Stimulated activated memory B cell treated with anti-CD40 and anti-IgM and Interleukin-4, amounts not matched to agents 10 μg/mL and 1 μg/mL and 100 μg/mL, for 72 hours (primary cell): Measurements from ENCODE around the gene GPR183.
A peak's percentile ranks its signal among the peaks of the same experiment; 100 is the strongest.

Source experiments
- ATAC-seq: fragments of 150-1000 bp; cut with Tn5 transposase; 2 replicates; pipeline ENCODE4 v1.10.0; 2021
- H3K27ac Mint-ChIP-seq: one replicate; pipeline ENCODE4 v1.8.0; 2022; ENCODE audit warnings: mild to moderate bottlenecking, mixed read lengths
- H3K27me3 Mint-ChIP-seq: one replicate; pipeline ENCODE4 v1.8.0; 2022; ENCODE audit warnings: mixed read lengths
- H3K36me3 Mint-ChIP-seq: one replicate; pipeline ENCODE4 v1.8.0; 2022; ENCODE audit warnings: mixed read lengths
- H3K4me1 Mint-ChIP-seq: one replicate; pipeline ENCODE4 v1.8.0; 2022; ENCODE audit warnings: mixed read lengths
- H3K4me3 Mint-ChIP-seq: one replicate; pipeline ENCODE4 v1.8.0; 2022; ENCODE audit warnings: mild to moderate bottlenecking, moderate library complexity, mixed read lengths
- H3K9me3 Mint-ChIP-seq: one replicate; pipeline ENCODE4 v1.8.0; 2022; ENCODE audit warnings: mixed read lengths

Gene GPR183

GRCh38 chr13:99297331-99297730 is 9.9 kb downstream of the GPR183 start:
- no peak for ATAC-seq
- H3K36me3 Mint-ChIP-seq = peaks cover 58% of the 10 kb centered on the region
- no peaks in the 10 kb centered on the region for H3K9me3 Mint-ChIP-seq
- H3K27me3 Mint-ChIP-seq = no peaks in the 10 kb centered on the region
- H3K4me1 Mint-ChIP-seq = peaks cover 90% of the 10 kb centered on the region
- peak overlapping the region; percentile 77 for H3K4me3 Mint-ChIP-seq
- H3K27ac Mint-ChIP-seq = peak overlapping the region; percentile 84

- Mint-ChIP-seq H3K9me3 (no peaks in the 10 kb centered on the region), H3K4me1 (peaks cover 87% of the 10 kb centered on the region), H3K27ac (peak overlapping the region; percentile 84), H3K36me3 (peaks cover 54% of the 10 kb centered on the region), H3K27me3 (no peaks in the 10 kb centered on the region), H3K4me3 (peak overlapping the region; percentile 68)
- peak; percentile 72 for ATAC-seq
Observed at GRCh38 chr13:99296398-99296797, 10.8 kb downstream of the GPR183 start.

- no peak for ATAC-seq
- H3K36me3 Mint-ChIP-seq = peaks cover 61% of the 10 kb centered on the region
- peak overlapping the region; percentile 69 for H3K27ac Mint-ChIP-seq
- no peaks in the 10 kb centered on the region for H3K27me3 Mint-ChIP-seq
- peak overlapping the region; percentile 60 for H3K4me3 Mint-ChIP-seq
- no peaks in the 10 kb centered on the region for H3K9me3 Mint-ChIP-seq
- H3K4me1 Mint-ChIP-seq = peaks cover 88% of the 10 kb centered on the region
Observed at GRCh38 chr13:99295488-99296252, 11.5 kb downstream of the GPR183 start.

GRCh38 chr13:99294958-99295357 is 12.2 kb downstream of the GPR183 start:
- H3K27me3 Mint-ChIP-seq = no peaks in the 10 kb centered on the region
- no peaks in the 10 kb centered on the region for H3K9me3 Mint-ChIP-seq
- peaks cover 68% of the 10 kb centered on the region for H3K36me3 Mint-ChIP-seq
- H3K4me3 Mint-ChIP-seq = peak overlapping the region; percentile 60
- H3K4me1 Mint-ChIP-seq = peaks cover 88% of the 10 kb centered on the region
- no peak for ATAC-seq
- H3K27ac Mint-ChIP-seq = peak overlapping the region; percentile 69

GRCh38 chr13:99294198-99294597 is 13.0 kb downstream of the GPR183 start:
- H3K9me3 Mint-ChIP-seq = no peaks in the 10 kb centered on the region
- H3K27ac Mint-ChIP-seq = no peak overlapping the region
- H3K4me3 Mint-ChIP-seq = no peak overlapping the region
- H3K4me1 Mint-ChIP-seq = peaks cover 88% of the 10 kb centered on the region
- H3K27me3 Mint-ChIP-seq = no peaks in the 10 kb centered on the region
- peaks cover 71% of the 10 kb centered on the region for H3K36me3 Mint-ChIP-seq
- no peak for ATAC-seq

- peaks cover 89% of the 10 kb centered on the region for H3K4me1 Mint-ChIP-seq
- H3K36me3 Mint-ChIP-seq = peaks cover 68% of the 10 kb centered on the region
- H3K4me3 Mint-ChIP-seq = no peak overlapping the region
- peak overlapping the region; percentile 74 for H3K27ac Mint-ChIP-seq
- no peaks in the 10 kb centered on the region for H3K27me3 Mint-ChIP-seq
- H3K9me3 Mint-ChIP-seq = no peaks in the 10 kb centered on the region
- ATAC-seq = no peak
Observed at GRCh38 chr13:99293178-99293577, 14.0 kb downstream of the GPR183 start.

- ATAC-seq = no peak
- H3K36me3 Mint-ChIP-seq = peaks cover 56% of the 10 kb centered on the region
- no peak overlapping the region for H3K4me3 Mint-ChIP-seq
- peak overlapping the region; percentile 48 for H3K27ac Mint-ChIP-seq
- no peaks in the 10 kb centered on the region for H3K27me3 Mint-ChIP-seq
- H3K9me3 Mint-ChIP-seq = no peaks in the 10 kb centered on the region
- H3K4me1 Mint-ChIP-seq = peaks cover 87% of the 10 kb centered on the region
Observed at GRCh38 chr13:99290894-99291293, 16.3 kb downstream of the GPR183 start.

- Mint-ChIP-seq H3K36me3 (peaks cover 46% of the 10 kb centered on the region), H3K27me3 (no peaks in the 10 kb centered on the region), H3K4me3 (no peak overlapping the region), H3K27ac (peak overlapping the region; percentile 48), H3K9me3 (no peaks in the 10 kb centered on the region), H3K4me1 (peaks cover 88% of the 10 kb centered on the region)
- ATAC-seq = no peak
Observed at GRCh38 chr13:99289674-99290337, 17.4 kb downstream of the GPR183 start.

- Mint-ChIP-seq H3K36me3 (peaks cover 44% of the 10 kb centered on the region), H3K27ac (peak overlapping the region; percentile 48), H3K27me3 (no peaks in the 10 kb centered on the region), H3K9me3 (no peaks in the 10 kb centered on the region), H3K4me1 (peaks cover 91% of the 10 kb centered on the region), H3K4me3 (no peak overlapping the region)
- ATAC-seq = no peak
Observed at GRCh38 chr13:99289271-99289670, 17.9 kb downstream of the GPR183 start.

GRCh38 chr13:99288089-99288488 is 19.1 kb downstream of the GPR183 start:
- H3K27me3 Mint-ChIP-seq = no peaks in the 10 kb centered on the region
- H3K4me3 Mint-ChIP-seq = peak overlapping the region; percentile 10
- no peaks in the 10 kb centered on the region for H3K9me3 Mint-ChIP-seq
- peaks cover 33% of the 10 kb centered on the region for H3K36me3 Mint-ChIP-seq
- ATAC-seq = peak; percentile 95
- H3K4me1 Mint-ChIP-seq = peaks cover 90% of the 10 kb centered on the region
- peak overlapping the region; percentile 48 for H3K27ac Mint-ChIP-seq

GRCh38 chr13:99287551-99287950 is 19.6 kb downstream of the GPR183 start:
- no peak for ATAC-seq
- H3K36me3 Mint-ChIP-seq = peaks cover 28% of the 10 kb centered on the region
- H3K9me3 Mint-ChIP-seq = no peaks in the 10 kb centered on the region
- no peaks in the 10 kb centered on the region for H3K27me3 Mint-ChIP-seq
- H3K4me3 Mint-ChIP-seq = no peak overlapping the region
- peaks cover 90% of the 10 kb centered on the region for H3K4me1 Mint-ChIP-seq
- peak overlapping the region; percentile 48 for H3K27ac Mint-ChIP-seq

GRCh38 chr13:99285432-99286182 is 21.6 kb downstream of the GPR183 start:
- ATAC-seq = no peak
- no peaks in the 10 kb centered on the region for H3K9me3 Mint-ChIP-seq
- peak overlapping the region; percentile 92 for H3K27ac Mint-ChIP-seq
- H3K4me1 Mint-ChIP-seq = peaks cover 96% of the 10 kb centered on the region
- no peaks in the 10 kb centered on the region for H3K27me3 Mint-ChIP-seq
- peaks cover 20% of the 10 kb centered on the region for H3K36me3 Mint-ChIP-seq
- H3K4me3 Mint-ChIP-seq = no peak overlapping the region

GRCh38 chr13:99282264-99283231 is 24.7 kb downstream of the GPR183 start:
- Mint-ChIP-seq H3K4me3 (peak overlapping the region; percentile 43), H3K9me3 (no peaks in the 10 kb centered on the region), H3K27ac (peak overlapping the region; percentile 92), H3K36me3 (peaks cover 30% of the 10 kb centered on the region), H3K4me1 (peaks cover 95% of the 10 kb centered on the region), H3K27me3 (no peaks in the 10 kb centered on the region)
- ATAC-seq = peak; percentile 86

- Mint-ChIP-seq H3K27ac (peak overlapping the region; percentile 92), H3K4me1 (peaks cover 93% of the 10 kb centered on the region), H3K4me3 (peak overlapping the region; percentile 34), H3K27me3 (no peaks in the 10 kb centered on the region), H3K36me3 (peaks cover 27% of the 10 kb centered on the region), H3K9me3 (no peaks in the 10 kb centered on the region)
- ATAC-seq = peak; percentile 93
Observed at GRCh38 chr13:99281811-99282263, 25.4 kb downstream of the GPR183 start.
